Ovary (tissue), 9 donors: Measurements from ENCODE around the gene SNX24. TPM values are rescaled to one million over a fixed set of nuclear protein-coding genes. Genes with fewer than 3 reads are reported as not detected.

Experiments used
- polyA plus RNA-seq, 2 donors: library from polyadenylated mRNA; stranded (reverse); fragments of 200-250 nt in 1 of 2; fragments of 350-450 nt in 1 of 2; fragmentation: Illumina TruSeq in 1 of 2; extraction: RNeasy Lipid Tissue Mini Kit (QIAGEN cat#74804) in 1 of 2; gene quantifications; one replicate each; pipeline ENCODE4 v1.2.3, GENCODE V29; 2013 to 2014
- small RNA-seq: library from RNA; depleted of rRNA; stranded (forward); fragments of <200 nt; gene quantifications from one replicate; pipeline ENCODE3, GENCODE V24; 2016
- total RNA-seq, 7 donors: library from RNA; depleted of rRNA in 2 of 7; stranded (reverse); fragments of >200 nt in 2 of 7; fragmentation: NEBNext Ultra II Directional in 3 of 7; extraction: Animal tissue kit (Norgen Biotek cat#: 25700) in 3 of 7; gene quantifications; one replicate each; pipeline versions ENCODE4 v1.1.0 to v1.2.4, GENCODE V29; 2016 to 2023
- donor health status: DM: no; HTN: no; CAD: no; lungs with moderate emphysema.
- donor health status: DM: no; HTN: no; CAD: no.
- donor health status: Bipolar disorder and iron deficiency.
- donor health status: DM: yes; HTN: yes; CAD: no.
- donor health status: DM: no; HTN: no; CAD: no.
- donor health status: DM: yes; HTN: yes; CAD: no.

The SNX24 gene
- total and polyA plus RNA-seq, 9 donors: 4.1 to 19.1 (median 9.0) TPM

Small RNA genes lying within 50 kb of the gene (small RNA-seq; reads per million reads assigned to genes)
- gene RN7SL689P: not detected

Other genes starting within 250 kb of the SNX24 start
- gene SNX2, start 70.5 kb upstream of the SNX24 start, total RNA-seq: 10 to 100 TPM; 40.9 to 91.1 (median 77.4) TPM
- gene SNX2, start 70.5 kb upstream of the SNX24 start, polyA plus RNA-seq: 10 to 100 TPM; 57.1 to 57.2 TPM
- gene PPIC, start 191.1 kb downstream of the SNX24 start, total RNA-seq: 10 to 100 TPM in 6 of 7 donors, 1 to 10 TPM in 1; 9.3 to 22.9 (median 20.2) TPM
- gene PPIC, start 191.1 kb downstream of the SNX24 start, polyA plus RNA-seq: 10 to 100 TPM; 21.3 to 35.9 TPM
- 10 to 100 TPM in 2 of 7 donors, 1 to 10 TPM in 5; 1.1 to 15.9 (median 4.2) TPM for gene PRDM6, start 243.6 kb downstream of the SNX24 start, total RNA-seq
- 1 to 10 TPM; 4.1 to 6.7 TPM for gene PRDM6, start 243.6 kb downstream of the SNX24 start, polyA plus RNA-seq